Measurements from ENCODE around the gene AMPD3.
"Not testable (repeated sequence)": the region's sequence is repeated elsewhere in the genome, so short reads cannot be mapped to it uniquely, and the experiment has no call there.

AMPD3 gene

DNA sequence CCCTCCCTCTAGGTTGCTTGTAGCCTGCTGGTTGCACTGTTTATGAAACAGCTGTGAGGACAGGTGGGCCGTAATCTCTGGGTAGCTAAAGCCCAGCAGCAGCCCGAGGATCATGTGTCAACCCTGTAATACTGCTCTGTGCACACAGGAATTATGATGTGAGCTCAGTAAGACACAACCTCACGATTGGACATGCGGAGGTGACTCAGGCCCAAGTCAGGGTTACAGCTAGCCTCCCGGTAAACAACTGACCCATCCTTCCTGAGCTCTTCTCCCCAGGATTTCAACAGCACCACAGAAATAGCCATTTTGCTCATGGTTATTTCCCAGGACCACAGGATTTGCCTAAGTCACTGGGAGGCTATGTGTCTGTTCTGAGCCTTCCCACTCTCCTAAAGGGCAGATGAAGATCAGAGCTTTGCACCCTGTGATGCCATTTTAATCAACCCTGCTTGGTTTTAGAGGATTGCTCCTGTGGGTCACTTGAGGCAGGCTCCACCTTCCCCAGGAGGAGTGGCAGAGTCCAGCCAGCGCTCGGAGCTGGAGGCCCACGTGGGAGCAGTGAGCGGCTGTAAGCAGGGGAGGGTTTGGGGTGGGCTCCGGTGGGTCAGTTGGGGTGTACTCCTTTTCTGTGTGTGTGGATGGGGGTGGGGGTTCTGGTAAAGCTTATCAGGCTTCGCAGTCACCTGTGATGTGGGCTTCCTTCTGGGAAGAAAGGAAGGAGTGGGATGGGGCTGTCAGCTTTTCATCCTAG lies at the start of gene AMPD3:
Gene AMPD3, plus strand, starts transcription at position 387 of the 754 bp plus-strand sequence. CDS start 6,256 bp downstream, outside the sequence.
- no peak for DNase-seq (ENCODE audit: low read depth in 2 of 2)

DNA sequence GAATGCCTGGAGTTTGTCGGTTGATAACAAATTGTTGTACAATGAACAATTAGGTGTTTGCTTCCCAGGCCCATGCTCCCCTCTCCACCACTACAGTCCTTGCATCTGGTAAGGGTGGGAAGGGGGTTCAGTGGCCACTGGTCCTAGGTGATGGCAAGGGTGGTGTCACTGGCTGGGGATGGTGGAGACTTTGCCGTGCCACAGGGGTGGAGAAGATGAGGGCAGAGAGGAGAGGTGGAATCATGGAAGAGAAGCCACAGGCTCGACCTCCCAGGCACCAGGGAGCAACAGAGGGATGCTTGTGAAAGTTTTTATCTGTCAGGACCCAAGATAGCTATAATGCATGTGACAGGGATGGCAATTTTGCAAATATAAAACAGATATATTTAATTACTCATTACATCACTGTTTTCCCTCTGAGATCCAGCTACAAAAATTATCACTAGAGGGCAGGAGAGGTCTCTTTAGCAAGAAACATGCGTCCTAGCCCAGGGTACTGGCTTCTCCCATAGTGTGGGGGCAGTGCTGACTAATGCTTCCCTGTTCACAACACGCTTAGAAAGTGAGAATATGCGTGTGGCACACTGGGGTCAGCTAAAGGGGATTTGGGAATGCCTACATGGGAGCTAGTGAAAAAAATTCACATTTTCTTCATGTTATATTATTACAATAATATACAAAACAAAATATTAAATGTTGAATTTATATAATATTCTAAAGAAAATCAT lies 49.0 kb upstream of the AMPD3 start:
- peak; percentile 16 to 23 for DNase-seq (ENCODE audit: low read depth in 2 of 2)

DNA sequence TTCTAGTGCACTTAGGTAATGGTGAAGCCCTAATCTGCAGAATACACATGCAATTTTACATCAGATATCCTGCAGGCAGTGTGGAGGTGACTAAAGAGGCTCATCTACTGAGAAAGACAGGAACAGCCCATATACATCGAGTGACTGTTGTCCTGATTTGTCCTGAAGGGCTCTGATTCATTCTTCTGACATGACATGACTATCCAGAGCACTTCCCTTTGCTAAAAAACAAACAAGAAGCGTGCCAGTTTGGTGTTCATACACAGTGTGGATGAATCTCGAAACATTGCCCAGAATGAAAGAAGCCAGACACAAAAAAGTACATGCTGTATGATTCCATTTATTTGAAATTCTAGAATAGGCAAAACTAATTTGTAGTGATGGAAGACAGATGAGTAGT lies 48.0 kb upstream of the AMPD3 start:
- no peak for DNase-seq (ENCODE audit: low read depth in 2 of 2)

DNA sequence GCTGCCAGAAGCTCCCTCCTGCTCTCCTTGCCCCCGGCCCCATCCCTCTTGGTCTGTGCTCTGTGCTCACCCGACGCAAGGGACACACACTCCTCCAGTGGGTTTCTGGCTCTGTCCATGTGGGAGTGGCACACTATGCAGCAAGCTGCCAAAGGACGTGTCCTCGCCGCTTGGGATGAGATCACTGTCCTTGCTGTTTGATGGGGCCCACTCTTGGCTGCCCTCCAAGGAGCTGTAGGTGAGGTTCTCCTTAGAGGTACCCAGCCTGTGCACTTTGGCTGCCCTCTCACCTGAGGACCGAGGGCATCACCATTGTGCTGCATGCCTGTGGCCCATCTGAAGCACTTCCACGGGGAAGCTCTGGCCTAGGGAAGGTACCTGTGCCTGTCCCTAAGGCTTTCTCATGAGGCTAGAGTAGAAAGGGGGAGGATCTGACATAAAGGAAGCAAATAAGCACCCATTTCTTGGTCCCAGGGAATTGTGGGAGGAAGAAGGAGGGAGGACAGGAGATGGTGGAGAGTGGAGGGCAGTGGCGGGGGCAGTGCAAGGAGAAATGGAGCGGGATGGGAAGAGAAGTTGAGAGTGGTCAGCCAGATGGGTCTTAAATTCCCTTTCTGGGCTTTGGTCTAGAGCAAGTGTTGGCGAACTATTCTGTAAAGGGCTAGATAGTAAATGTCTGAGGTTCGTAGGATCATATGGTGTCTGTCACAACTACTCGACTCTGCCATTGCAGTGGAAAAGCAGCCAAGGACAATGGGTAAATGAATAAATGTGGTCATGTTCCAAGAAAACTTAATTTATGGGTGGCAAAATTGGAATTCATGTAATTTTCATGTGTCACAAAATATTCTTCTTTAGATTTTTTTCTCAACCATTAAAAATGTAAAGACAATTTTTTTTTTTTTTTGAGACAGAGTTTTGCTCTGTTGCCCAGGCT lies 47.0 kb upstream of the AMPD3 start:
- no peak for DNase-seq (ENCODE audit: low read depth in 2 of 2)

DNA sequence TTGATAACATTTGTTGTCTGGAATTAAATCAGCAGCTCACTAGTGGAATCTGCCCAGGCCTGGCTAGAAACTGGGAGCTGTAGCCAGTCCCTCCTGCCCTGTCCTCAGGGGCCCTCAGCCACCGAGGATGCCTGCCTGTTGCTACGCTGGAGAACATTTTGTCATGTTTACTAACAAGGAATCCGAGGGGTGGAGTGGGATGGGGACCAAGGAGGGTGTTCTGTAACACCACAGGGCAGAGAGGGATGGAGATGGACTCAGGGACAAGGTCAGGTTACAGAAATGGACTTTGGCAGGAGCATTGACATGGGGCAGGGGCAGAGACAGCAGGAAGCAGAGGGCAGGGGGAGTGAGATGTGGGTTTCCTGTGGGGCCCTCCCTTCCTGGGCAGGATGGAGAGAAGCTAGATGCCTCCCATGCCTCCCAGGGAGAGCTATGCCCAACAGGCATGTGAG lies 45.8 kb upstream of the AMPD3 start:
- DNase-seq (ENCODE audit: low read depth in 2 of 2) = no peak

DNA sequence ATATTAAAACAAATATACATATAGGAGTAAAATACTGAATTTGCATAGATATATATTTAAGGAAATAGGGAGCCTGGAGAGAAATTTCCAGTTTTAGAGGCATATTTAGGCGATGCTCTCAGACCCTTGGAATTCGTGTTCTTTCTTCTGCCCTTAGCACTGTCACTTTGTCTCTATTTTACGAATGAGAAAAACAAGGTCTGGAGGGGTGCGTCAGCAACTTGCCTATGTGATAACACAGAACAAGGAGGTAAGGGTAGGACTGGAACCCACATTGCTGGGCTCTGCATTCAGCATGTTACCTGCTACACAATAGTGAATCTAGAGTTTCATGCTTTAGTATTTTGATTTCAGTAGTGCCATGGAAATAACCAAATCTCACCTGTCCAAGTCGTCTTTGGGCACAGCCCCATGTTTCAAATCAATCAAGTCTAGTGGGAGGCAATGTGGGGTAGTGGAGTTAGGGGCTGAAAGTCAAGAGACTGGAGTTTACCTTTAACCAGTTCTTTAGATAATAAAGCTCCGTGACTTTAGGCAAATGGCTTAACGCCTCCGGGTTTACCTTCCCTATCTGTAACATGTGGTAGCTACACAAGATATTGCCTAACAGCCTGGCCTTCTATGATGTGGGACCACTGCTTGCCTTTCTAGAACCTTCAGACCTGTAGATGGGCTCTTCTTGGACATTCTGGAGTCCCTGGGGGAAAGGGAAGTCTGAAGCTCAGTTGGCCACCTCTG lies 44.8 kb upstream of the AMPD3 start:
- DNase-seq (ENCODE audit: low read depth in 2 of 2) = no peak

DNA sequence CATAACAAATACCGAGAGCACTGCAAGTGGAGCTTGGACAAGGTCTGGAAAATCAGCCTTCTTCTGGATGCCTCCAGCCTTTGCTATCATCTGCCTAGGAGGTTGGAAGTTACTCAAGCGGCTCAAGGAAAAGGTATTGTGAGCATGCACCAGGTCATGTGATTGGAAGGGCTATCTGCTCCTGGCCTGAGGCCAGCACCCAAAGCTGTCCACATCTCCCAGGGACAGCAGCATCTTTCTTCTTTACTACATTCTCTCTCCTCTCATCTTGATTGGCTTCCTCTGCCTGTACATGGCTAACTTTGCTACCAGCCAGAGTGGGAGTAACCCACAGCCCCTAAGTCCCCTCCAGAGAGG lies 44.2 kb upstream of the AMPD3 start:
- no peak for DNase-seq (ENCODE audit: low read depth in 2 of 2)

DNA sequence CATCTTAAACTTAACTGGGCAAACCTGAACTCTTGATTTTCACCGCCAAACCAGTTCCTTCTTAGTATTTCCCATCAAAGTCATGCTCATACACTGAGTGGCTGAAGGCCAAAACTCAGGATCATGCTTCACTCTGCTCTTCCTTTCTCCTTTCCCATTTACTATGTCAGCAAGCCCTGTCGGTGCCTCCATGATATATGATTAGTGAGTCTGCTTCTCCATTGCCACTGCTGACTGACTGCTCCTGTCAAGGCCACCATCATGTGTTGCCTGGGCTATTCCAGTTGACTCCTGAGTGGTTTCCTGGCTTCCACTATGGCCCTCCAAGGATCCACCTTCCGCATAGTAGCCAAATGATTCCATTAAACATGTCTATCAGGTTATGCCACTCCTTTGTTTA lies 42.8 kb upstream of the AMPD3 start:
- no peak for DNase-seq (ENCODE audit: low read depth in 2 of 2)

DNA sequence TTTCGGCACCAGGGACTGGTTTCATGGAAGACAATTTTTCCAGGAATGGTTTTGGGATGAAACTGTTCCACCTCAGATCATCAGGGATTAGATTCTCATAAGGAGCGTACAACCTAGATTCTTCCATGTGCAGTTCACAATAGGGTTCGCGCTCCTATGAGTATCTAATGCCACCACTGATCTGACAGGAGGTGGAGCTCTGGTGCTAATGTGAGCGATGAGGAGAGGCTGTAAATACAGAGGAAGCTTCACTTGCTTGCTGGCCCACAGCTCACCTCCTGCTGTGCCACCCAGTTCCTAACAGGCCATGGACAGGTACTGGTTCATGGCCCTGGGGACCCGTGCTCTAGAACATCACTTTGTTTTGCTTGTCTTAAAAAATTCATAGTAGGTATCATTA lies 41.8 kb upstream of the AMPD3 start:
- no peak for DNase-seq (ENCODE audit: low read depth in 2 of 2)

DNA sequence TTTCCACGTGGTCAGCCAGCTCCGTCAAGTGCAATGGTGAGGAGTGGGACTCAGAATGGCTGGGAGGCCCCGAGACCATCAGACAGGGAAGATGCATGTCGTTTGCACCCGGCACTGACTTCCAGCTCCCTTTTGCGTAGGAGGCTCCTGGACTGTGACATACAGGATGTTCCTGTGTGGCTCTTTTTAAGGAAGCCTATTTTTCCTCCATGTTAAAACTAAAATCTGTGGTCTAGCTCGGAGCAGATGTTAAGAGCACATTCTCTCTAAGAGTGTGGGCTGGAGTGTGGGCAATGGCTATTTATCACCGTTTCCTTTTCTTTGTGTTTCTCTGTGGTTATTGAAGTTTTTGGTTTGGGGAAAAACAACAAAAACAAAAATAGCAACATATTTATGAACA lies 40.9 kb upstream of the AMPD3 start:
- no peak for DNase-seq (ENCODE audit: low read depth in 2 of 2)

DNA sequence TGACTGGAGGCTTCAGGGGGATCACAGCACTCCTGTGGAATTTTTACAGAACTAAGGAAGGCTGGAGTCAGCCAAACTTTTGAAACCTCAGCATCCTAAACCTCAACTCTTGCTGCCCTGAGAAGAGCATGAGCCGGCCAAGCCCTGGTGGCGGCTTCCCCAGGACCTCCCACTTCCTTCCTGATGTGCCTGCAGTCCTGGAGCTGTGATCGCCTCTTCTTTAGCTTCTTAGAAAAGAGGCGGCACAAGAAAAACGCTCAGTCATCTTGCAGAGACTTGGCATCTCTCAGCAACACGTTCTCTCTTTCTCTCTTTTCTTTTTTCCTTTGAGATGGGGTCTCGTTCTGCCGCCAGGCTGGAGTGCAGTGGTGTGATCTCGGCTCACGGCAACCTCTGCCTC lies 40.4 kb upstream of the AMPD3 start:
- no peak for DNase-seq (ENCODE audit: low read depth in 2 of 2)

DNA sequence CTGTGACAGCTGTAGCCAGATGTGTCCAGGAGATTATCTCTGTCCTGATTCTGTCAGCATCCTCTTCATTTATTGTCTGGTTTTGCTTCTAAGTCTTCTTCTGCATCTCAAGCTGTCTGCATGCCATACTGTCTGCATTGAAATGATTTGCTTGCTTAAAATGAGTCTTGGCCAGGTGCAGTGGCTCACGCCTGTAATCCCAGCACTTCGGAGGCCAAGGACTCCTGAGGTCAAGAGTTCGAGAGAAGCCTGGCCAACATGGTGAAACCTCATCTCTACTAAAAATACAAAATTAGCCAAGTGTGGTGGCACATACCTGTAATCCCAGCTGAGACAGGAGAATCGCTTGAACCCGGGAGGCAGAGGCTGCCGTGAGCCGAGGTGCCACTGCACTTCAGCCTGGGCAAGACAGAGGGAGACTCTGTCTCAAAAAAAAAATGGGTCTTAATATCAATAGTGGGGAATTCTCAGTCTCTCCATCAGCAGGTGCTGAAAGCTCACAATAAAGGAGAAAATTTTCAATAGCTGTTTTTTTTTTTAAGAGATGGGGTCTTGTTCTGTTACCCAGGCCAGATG lies 39.2 kb upstream of the AMPD3 start:
- no peak for DNase-seq (ENCODE audit: low read depth in 2 of 2)

DNA sequence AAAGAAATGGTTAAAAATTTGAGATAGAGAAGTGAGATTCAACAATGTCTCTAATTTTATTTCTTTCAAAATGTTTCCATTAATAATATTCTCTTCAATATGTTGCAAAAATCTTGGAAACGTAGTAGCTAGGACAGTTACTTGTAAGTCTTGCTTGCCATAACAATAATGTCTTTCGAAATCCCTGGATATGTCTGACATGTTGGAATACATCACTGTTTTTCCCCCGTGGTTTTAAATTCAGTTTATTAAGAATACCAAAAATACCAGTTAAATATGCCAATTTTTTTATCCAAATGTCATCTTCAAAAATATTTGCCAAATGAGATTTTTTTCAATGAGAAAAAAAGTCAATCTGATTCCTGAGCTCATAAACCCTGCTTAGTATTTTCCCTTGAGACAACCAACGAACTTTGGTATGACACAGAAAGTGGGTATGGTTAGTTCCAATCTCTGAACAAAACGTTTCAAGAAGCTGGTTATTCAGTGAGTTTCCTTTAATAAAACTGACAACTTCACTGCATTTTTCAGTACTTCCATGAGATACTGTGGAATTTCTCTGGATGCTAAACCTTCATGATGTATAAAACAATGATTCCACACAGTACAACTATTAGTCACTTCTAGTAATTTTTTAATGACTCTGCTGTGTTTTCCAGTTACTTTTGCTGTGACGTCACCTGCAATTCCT lies 36.7 kb upstream of the AMPD3 start:
- DNase-seq (ENCODE audit: low read depth in 2 of 2) = no peak

DNA sequence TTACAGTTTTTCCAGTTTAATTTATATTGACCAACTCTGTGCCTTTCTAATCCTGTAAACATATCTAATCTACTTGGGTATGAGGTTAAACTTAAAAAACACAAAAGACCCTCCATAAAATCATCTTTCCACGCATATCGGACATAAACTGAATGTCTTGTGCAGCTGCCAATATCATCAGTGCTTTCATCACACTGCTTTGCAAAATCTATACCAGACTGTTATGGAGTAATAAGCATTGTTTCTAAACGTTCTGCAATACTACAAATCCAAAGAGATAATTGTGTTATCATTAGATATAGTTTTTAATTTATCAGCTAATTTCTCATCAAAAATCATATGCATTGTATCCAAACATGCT lies 36.1 kb upstream of the AMPD3 start:
- DNase-seq (ENCODE audit: low read depth in 2 of 2) = no peak

DNA sequence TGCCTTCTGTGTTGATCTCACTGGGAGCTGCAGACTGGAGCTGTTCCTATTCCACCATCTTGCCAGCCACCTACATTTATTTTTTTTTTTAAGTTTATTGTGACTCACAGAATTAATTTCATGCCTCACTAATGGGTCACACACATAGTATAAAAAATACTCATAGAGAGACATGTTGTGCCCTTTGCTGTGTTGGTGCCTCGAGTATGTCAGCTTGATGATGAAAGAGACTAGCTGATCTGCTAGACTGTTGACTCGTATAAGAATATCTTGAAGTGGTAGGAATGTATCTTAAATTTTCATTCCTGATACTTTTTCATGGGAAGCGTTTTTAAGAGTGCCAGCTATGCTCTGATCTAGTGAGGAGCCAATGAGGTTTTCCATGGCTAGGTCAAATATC lies 28.6 kb upstream of the AMPD3 start:
- no peak for DNase-seq (ENCODE audit: low read depth in 2 of 2)

DNA sequence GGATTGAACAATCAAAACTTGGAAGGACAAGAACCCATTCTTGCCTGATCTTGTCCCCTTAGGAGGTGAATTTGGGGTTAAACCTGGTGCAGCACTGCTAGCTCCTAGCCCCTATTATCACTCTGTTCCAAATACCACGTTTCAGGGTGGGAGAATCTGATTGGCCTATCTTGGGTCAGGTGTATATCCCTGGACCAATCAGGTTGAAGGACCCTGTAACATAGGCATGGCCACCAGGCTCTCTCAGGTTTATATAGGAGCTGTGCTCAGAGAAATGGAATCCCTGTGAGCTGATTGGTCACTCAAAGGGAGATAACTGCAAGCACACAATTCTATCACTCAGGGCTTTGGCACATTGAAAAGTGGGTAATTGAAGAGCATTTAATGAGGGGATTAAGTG lies 26.6 kb upstream of the AMPD3 start:
- DNase-seq (ENCODE audit: low read depth in 2 of 2) = no peak

DNA sequence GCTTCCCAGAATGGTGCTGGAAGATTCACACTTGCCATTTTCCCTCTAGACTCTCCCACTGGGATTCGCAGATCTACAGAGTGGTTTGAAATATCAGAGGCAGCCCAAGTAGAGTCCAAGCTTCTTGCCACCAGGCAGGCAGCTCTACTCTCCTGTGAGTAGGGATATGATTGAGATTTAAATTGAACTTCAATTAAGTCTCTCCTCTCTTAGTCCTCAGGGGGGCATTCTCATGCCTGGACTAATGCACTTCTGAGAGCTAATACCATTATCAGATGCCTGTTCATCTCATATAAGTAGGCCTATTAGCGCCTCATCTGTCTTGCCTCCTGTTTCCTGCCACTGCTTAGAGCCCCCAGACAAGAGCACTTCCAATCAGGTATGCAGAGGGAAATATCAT lies 25.5 kb upstream of the AMPD3 start:
- DNase-seq (ENCODE audit: low read depth in 2 of 2) = no peak

DNA sequence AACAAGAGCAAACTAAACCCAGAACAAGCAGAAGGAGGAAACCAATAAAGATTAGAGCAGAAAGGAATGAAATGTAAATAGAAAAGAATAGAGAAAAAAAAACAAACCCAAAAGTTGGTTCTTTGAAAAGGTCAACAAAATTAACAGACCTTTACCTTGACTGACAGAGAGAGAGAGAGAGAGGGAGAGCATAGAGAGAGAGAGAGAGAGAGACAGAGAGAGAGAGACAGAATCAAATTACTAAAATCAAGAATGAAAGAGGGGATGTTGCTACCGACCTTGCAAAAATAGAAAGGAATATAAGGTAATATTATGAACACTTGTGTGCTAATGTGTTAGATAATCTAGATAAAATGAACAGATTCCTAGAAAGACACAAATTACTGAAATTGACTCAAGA lies 22.6 kb upstream of the AMPD3 start:
- DNase-seq (ENCODE audit: low read depth in 2 of 2) = no peak

DNA sequence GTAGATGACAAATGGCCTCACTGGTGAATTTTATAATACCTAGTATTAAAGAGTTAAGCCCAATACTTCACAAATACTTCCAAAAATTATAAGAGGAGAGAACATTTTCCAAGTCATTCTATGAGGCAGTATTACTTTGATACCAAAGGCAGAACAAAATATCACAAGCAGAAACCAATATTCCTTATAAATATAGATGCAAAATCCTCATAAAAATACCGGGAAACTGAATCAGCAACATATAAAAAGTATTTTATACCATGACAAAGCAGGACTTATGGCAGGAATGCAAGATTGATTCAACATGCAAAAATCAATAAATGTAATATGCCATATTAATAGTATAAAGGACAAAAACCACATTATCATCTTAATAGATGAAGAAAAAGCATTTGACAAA lies 22.1 kb upstream of the AMPD3 start:
- DNase-seq (ENCODE audit: low read depth in 2 of 2) = no peak

DNA sequence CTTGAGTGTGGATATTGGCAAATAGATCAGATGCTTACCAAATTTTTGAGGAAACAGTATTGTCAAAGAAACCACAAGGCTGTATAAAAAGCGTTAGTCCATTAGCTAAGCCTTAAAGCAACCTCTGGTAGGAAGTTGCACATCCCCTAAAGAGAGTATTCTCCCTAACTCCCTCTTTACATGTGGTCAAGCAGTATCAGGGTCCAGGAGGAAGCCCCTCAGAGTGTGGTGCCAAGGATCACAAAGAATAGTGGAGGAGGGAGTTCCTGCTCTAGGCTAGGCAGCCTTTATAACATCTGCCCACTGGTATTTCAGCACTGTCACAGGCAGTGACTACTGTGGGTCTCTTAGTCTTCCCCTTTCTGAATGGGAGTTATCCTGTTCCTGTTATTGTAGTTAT lies 18.8 kb upstream of the AMPD3 start:
- no peak for DNase-seq (ENCODE audit: low read depth in 2 of 2)

DNA sequence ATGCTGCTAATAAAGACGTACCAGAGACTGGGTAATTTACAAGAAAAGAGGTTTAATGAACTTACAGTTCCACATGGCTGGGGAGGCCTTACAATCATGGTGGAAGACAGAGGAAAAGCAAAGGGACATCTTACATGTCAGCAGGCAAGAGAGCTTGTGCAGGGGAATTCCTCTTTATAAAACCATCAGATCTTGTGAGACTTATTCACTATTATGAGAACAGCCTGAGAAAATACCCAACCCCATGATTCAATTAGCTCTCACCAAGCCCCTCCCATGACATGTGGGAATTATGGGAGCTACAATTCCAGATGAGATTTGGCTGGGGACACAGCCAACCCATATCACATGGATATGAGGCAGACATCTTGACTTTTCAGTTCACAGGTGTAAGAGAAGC lies 18.4 kb upstream of the AMPD3 start:
- DNase-seq (ENCODE audit: low read depth in 2 of 2) = not testable (repeated sequence)
